Natural killer cell (primary cell): Measurements from ENCODE around the gene DYNC1H1. TPM values are rescaled to one million over a fixed set of nuclear protein-coding genes. Genes with fewer than 3 reads are reported as not detected.

Experiments used
- ATAC-seq, 3 donors: fragments of 150-1000 bp in 2 of 3; fragments of 200-7000 bp in 1 of 3; cut with Tn5 transposase; 1 replicate in 1 of 3; 2 replicates in 2 of 3; pipeline ENCODE4 v1.10.0; 2021; ENCODE audit warnings: mild to moderate bottlenecking in 2 of 3, moderate library complexity in 2 of 3
- DNase-seq, 2 donors: peaks; one replicate each; pipeline versions ENCODE4 v3.0.0 to v3.0.0-alpha.2; 2013 to 2021; ENCODE audit warnings: mixed read lengths in 1 of 2
- H3K27ac ChIP-seq: one replicate; pipeline ENCODE4 v1.5.1; 2013; ENCODE audit warnings: mild to moderate bottlenecking, low read length
- H3K27me3 ChIP-seq: one replicate; pipeline ENCODE4 v1.6.1; 2013; ENCODE audit warnings: low read length; ENCODE audit not compliant: control insufficient read depth, insufficient read depth
- H3K36me3 ChIP-seq: one replicate; pipeline ENCODE4 v1.6.1; 2013; ENCODE audit warnings: low read length; ENCODE audit not compliant: control insufficient read depth, insufficient read depth
- H3K4me1 ChIP-seq: one replicate; pipeline ENCODE4 v1.6.1; 2013; ENCODE audit warnings: low read length; ENCODE audit not compliant: control insufficient read depth, insufficient read depth
- H3K4me3 ChIP-seq: one replicate; pipeline ENCODE4 v1.5.1; 2013; ENCODE audit warnings: low read length
- H3K9me3 ChIP-seq: one replicate; pipeline ENCODE4 v1.6.1; 2013; ENCODE audit warnings: low read length; ENCODE audit not compliant: control insufficient read depth, insufficient read depth
- H3K27ac Mint-ChIP-seq, 2 donors: one replicate each; pipeline ENCODE4 v1.8.0; 2022; ENCODE audit warnings: mild to moderate bottlenecking in 2 of 2, mixed read lengths in 2 of 2, moderate library complexity in 1 of 2
- H3K27me3 Mint-ChIP-seq, 2 donors: one replicate each; pipeline ENCODE4 v1.8.0; 2022; ENCODE audit warnings: low read depth in 2 of 2, mixed read lengths in 2 of 2
- H3K36me3 Mint-ChIP-seq: one replicate; pipeline ENCODE4 v1.8.0; 2022; ENCODE audit warnings: mixed read lengths
- H3K4me1 Mint-ChIP-seq, 2 donors: one replicate each; pipeline ENCODE4 v1.8.0; 2022; ENCODE audit warnings: mixed read lengths in 2 of 2
- H3K4me3 Mint-ChIP-seq: one replicate; pipeline ENCODE4 v1.8.0; 2022; ENCODE audit warnings: mild to moderate bottlenecking, moderate library complexity, mixed read lengths
- H3K9me3 Mint-ChIP-seq, 2 donors: one replicate each; pipeline ENCODE4 v1.8.0; 2022; ENCODE audit warnings: mixed read lengths in 2 of 2
- CTCF ChIP-seq: fragments of 200-600 bp; IDR thresholded peaks from one replicate; pipeline ENCODE4 v1.8.0; 2022; ENCODE audit warnings: antibody characterized with exemption
- WGBS: methylation state at CpG from one replicate; pipeline ENCODE4 v1.1.7; 2013; ENCODE audit warnings: missing lambda C conversion rate; ENCODE audit not compliant: insufficient coverage; 5-methylcytosine and 5-hydroxymethylcytosine counted together
- intact Hi-C: fragments of 100-400 bp; cut with micrococcal nuclease; formaldehyde crosslinking; loops from one replicate; pipeline ENCODE4 v1.14.2; 2022
- total RNA-seq, 4 donors: library from RNA; stranded (reverse); fragments of 120-200 nt in 1 of 4; gene quantifications; one replicate each; pipeline versions ENCODE4 v1.2.3 to v1.2.4, GENCODE V29; 2013 to 2022

DYNC1H1 gene
- total RNA-seq, 3 donors from 2014 or later (not counting 1 experiment from before 2014, with no cell fraction given) = 313 to 381 (median 349) TPM

- Histone ChIP-seq H3K36me3 (peaks cover 83% of the 10 kb centered on the region), H3K27ac (no peak overlapping the region), H3K4me1 (no peaks in the 10 kb centered on the region), H3K27me3 (no peaks in the 10 kb centered on the region), H3K9me3 (no peaks in the 10 kb centered on the region), H3K4me3 (no peak overlapping the region)
- DNase-seq (no peak), ATAC-seq (no peak)
- TF ChIP-seq CTCF = no peak
- H3K4me3 Mint-ChIP-seq = no peak overlapping the region
- intact Hi-C loops = no loop called here
- H3K36me3 Mint-ChIP-seq = no peaks in the 10 kb centered on the region
- no peak overlapping the region for H3K27ac Mint-ChIP-seq
- no peaks in the 10 kb centered on the region for H3K9me3 Mint-ChIP-seq
- H3K27me3 Mint-ChIP-seq = no peaks in the 10 kb centered on the region
- no peaks in the 10 kb centered on the region for H3K4me1 Mint-ChIP-seq
- WGBS = 97% methylated on average over 9 of the region's 9 CpGs
These were observed 78.3 kb downstream of the DYNC1H1 start for GRCh38 chr14:102042699-102043098.

DNA sequence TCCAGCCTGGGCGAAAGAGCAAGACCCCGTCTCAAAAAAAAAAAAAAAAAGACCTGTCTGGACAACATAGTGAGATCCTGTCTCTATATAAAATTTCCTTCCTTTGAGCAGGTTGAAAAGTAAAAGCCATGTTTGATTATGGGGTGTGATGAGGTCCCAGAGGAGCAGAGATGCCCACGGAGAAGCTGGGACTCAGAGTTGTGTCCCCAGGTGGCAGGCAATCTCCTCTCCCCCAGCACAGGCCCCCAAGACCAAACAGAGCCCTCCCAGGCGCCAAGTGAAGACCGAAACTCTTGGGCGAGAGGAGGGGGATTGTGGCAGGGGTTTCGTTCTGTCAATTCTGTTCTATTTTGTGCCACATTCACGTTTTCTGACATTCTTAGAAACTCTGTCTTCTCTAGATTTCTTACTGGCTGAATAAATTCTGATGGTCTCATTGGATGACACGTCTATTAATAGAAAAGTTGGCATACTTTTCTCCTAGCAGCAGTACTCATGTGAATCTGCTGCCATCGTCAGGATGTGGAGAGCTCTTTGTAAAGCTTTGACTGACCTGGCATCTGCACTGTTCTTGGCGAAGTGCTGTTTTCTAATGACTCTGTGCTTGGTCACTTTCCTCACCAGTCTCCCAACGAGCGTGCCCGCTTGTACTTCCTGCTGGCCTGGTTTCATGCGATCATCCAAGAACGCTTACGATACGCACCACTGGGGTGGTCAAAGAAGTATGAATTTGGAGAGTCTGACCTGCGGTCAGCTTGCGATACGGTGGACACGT lies 79.1 kb downstream of the DYNC1H1 start:
- no peaks in the 10 kb centered on the region for H3K9me3 Mint-ChIP-seq
- TF ChIP-seq CTCF = no peak
- DNase-seq (no peak), ATAC-seq (no peak)
- no peaks in the 10 kb centered on the region for H3K27me3 Mint-ChIP-seq
- 94% methylated on average over 17 of the region's 22 CpGs for WGBS
- Histone ChIP-seq H3K9me3 (no peaks in the 10 kb centered on the region), H3K4me3 (no peak overlapping the region), H3K4me1 (no peaks in the 10 kb centered on the region), H3K27me3 (no peaks in the 10 kb centered on the region), H3K36me3 (peaks cover 83% of the 10 kb centered on the region), H3K27ac (no peak overlapping the region)
- intact Hi-C loops = no loop called here
- no peaks in the 10 kb centered on the region for H3K36me3 Mint-ChIP-seq
- no peak overlapping the region for H3K4me3 Mint-ChIP-seq
- H3K27ac Mint-ChIP-seq = no peak overlapping the region
- H3K4me1 Mint-ChIP-seq = no peaks in the 10 kb centered on the region

DNA sequence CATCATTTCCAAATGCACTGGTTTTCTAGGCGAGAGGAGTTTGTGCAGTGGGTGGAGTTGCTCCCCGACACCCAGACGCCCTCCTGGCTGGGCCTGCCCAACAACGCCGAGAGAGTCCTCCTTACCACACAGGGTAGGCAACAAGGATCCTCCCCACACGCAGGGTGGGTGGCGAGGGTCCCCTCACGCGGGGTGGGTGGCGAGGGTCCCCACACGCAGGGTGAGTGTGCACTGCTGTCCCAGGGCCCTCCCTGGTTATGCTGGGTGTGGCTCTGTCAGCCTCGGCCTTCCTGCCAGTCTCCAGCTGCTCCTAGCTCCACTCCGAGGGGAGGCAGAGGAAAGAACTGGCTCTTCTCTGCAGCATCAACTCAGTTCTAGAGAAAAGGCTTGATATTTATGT lies 80.2 kb downstream of the DYNC1H1 start:
- Histone ChIP-seq H3K27me3 (no peaks in the 10 kb centered on the region), H3K4me1 (no peaks in the 10 kb centered on the region), H3K9me3 (no peaks in the 10 kb centered on the region), H3K27ac (no peak overlapping the region), H3K36me3 (peaks cover 83% of the 10 kb centered on the region), H3K4me3 (no peak overlapping the region)
- 93% methylated on average over 13 of the region's 13 CpGs for WGBS
- intact Hi-C loops = no loop called here
- Mint-ChIP-seq H3K27ac (no peak overlapping the region), H3K36me3 (no peaks in the 10 kb centered on the region), H3K9me3 (no peaks in the 10 kb centered on the region), H3K4me3 (no peak overlapping the region), H3K4me1 (no peaks in the 10 kb centered on the region), H3K27me3 (no peaks in the 10 kb centered on the region)
- DNase-seq (no peak), ATAC-seq (no peak)
- no peak for TF ChIP-seq CTCF
